H1 (cell line): ENCODE data around the gene BICRAL. TPM values are rescaled to one million over a fixed set of nuclear protein-coding genes. Genes with fewer than 3 reads are reported as not detected.
A peak's percentile ranks its signal among the peaks of the same experiment; 100 is the strongest.

Experiments
- CTCF ChIA-PET: fragments of 300-600 bp; sonication (Branson Sonifier 250); formaldehyde crosslinking; loops from one replicate; lab custom pipeline; 2021; ENCODE audit not compliant: partially characterized antibody; lab: Charles Lee
- POLR2A ChIA-PET: fragments of 300-600 bp; sonication (Branson Sonifier 250); formaldehyde crosslinking; loops from one replicate; lab custom pipeline; 2021; ENCODE audit warnings: inconsistent platforms; ENCODE audit not compliant: partially characterized antibody; lab: Charles Lee
- DNase-seq, 2 experiments: peaks; one replicate each; pipeline versions ENCODE4 v3.0.0 to v3.0.0-alpha.2; 2010 to 2022; ENCODE audit warnings: low spot score in 2 of 2, low read depth in 1 of 2, mixed read lengths in 1 of 2
- FAIRE-seq: peaks from 2 replicates; lab custom pipeline; 2011; peaks lifted over from hg19 to GRCh38; lab: Jason Lieb, UNC
- H2AFZ ChIP-seq: 2 replicates; pipeline ENCODE4 v1.8.1; 2012; ENCODE audit warnings: low read length, inconsistent platforms
- H2AK5ac ChIP-seq: 2 replicates; pipeline ENCODE4 v1.6.1; 2013; ENCODE audit warnings: low read depth, low read length
- H2BK120ac ChIP-seq: replicated peaks from 2 replicates; pipeline ENCODE3; 2013; ENCODE audit warnings: low read depth, low read length, inconsistent platforms
- H2BK12ac ChIP-seq: 2 replicates; pipeline ENCODE4 v1.6.1; 2013; ENCODE audit warnings: low read depth, low read length
- H2BK15ac ChIP-seq: 2 replicates; pipeline ENCODE4 v1.6.1; 2013; ENCODE audit warnings: low read length
- H2BK20ac ChIP-seq: 2 replicates; pipeline ENCODE4 v1.6.1; 2013; ENCODE audit warnings: low read length
- H2BK5ac ChIP-seq: 2 replicates; pipeline ENCODE4 v1.6.1; 2013; ENCODE audit warnings: low read depth, low read length
- H3K14ac ChIP-seq: 2 replicates; pipeline ENCODE4 v1.6.1; 2013; ENCODE audit warnings: inconsistent platforms; ENCODE audit not compliant: insufficient read length
- H3K18ac ChIP-seq: 2 replicates; pipeline ENCODE4 v1.6.1; 2013; ENCODE audit warnings: low read length; ENCODE audit errors: extremely low read depth
- H3K23ac ChIP-seq: 2 replicates; pipeline ENCODE4 v1.6.1; 2013; ENCODE audit warnings: inconsistent platforms; ENCODE audit not compliant: insufficient read length
- H3K23me2 ChIP-seq: 2 replicates; pipeline ENCODE4 v1.6.1; 2013; ENCODE audit warnings: low read depth, low read length
- H3K27ac ChIP-seq: 2 replicates; pipeline ENCODE4 v1.6.1; 2011; ENCODE audit warnings: low read depth, low read length, inconsistent platforms
- H3K27me3 ChIP-seq, 4 experiments: replicated peaks in 1 of 4; 1 replicate in 1 of 4; 2 replicates in 3 of 4; pipeline versions ENCODE4 v1.6.1 to v1.8.1; 2011 to 2013; ENCODE audit warnings: low read length in 3 of 4, mild to moderate bottlenecking in 3 of 4, inconsistent platforms in 2 of 4, mixed read lengths in 2 of 4, moderate library complexity in 1 of 4; ENCODE audit not compliant: control insufficient read depth in 3 of 4, insufficient read depth in 3 of 4; ENCODE audit errors: extremely low read depth in 1 of 4
- H3K36me3 ChIP-seq, 4 experiments: 2 replicates each; pipeline versions ENCODE4 v1.6.1 to v1.8.1; 2011 to 2013; ENCODE audit warnings: mild to moderate bottlenecking in 4 of 4, low read length in 3 of 4, moderate library complexity in 2 of 4, control low read depth in 1 of 4, inconsistent platforms in 1 of 4; ENCODE audit not compliant: insufficient read depth in 4 of 4, control insufficient read depth in 2 of 4
- H3K4ac ChIP-seq: replicated peaks from 2 replicates; pipeline ENCODE3; 2013; ENCODE audit warnings: low read length, low read depth, mixed read lengths, inconsistent platforms; ENCODE audit not compliant: insufficient read length
- H3K4me1 ChIP-seq, 4 experiments: replicated peaks in 1 of 4; 1 replicate in 1 of 4; 2 replicates in 3 of 4; pipeline versions ENCODE4 v1.6.1 to v1.8.1; 2011 to 2013; ENCODE audit warnings: low read length in 3 of 4, inconsistent platforms in 2 of 4, mixed read lengths in 1 of 4; ENCODE audit not compliant: insufficient read depth in 4 of 4, control insufficient read depth in 3 of 4
- H3K4me2 ChIP-seq, 2 experiments: 2 replicates each; pipeline versions ENCODE4 v1.6.1 to v1.8.1; 2011 to 2013; ENCODE audit warnings: low read depth in 2 of 2, low read length in 2 of 2, control low read depth in 1 of 2, inconsistent platforms in 1 of 2, mild to moderate bottlenecking in 1 of 2; ENCODE audit not compliant: insufficient read depth in 1 of 2
- H3K4me3 ChIP-seq, 4 experiments: fragments of 200-600, 300-600 bp in 1 of 4; sonication (generic), shearing (Covaris generic), sonication (Bioruptor Twin) in 1 of 4; 2 replicates each; pipeline versions ENCODE4 v1.5.1 to v1.8.1; 2011 to 2016; ENCODE audit warnings: low read length in 4 of 4, low read depth in 3 of 4, control low read depth in 2 of 4, inconsistent platforms in 2 of 4, mild to moderate bottlenecking in 2 of 4, mixed read lengths in 1 of 4, moderate library complexity in 1 of 4; ENCODE audit not compliant: insufficient read depth in 2 of 4; ENCODE audit errors: extremely low read depth in 1 of 4
- H3K56ac ChIP-seq: replicated peaks from 2 replicates; pipeline ENCODE3; 2013; ENCODE audit warnings: low read depth, mild to moderate bottlenecking, mixed read lengths, low read length, inconsistent platforms; ENCODE audit not compliant: insufficient read length
- H3K79me1 ChIP-seq: 2 replicates; pipeline ENCODE4 v1.6.1; 2013; ENCODE audit warnings: low read depth, low read length, control low read depth
- H3K79me2 ChIP-seq, 2 experiments: 2 replicates each; pipeline versions ENCODE4 v1.6.1 to v1.8.1; 2012 to 2013; ENCODE audit warnings: low read length in 2 of 2, mild to moderate bottlenecking in 2 of 2, inconsistent platforms in 1 of 2; ENCODE audit not compliant: insufficient read depth in 2 of 2, control insufficient read depth in 1 of 2
- H3K9ac ChIP-seq, 4 experiments: replicated peaks in 1 of 4; 1 replicate in 1 of 4; 2 replicates in 3 of 4; pipeline versions ENCODE4 v1.6.1 to v1.8.1; 2011 to 2013; ENCODE audit warnings: low read depth in 3 of 4, low read length in 3 of 4, control low read depth in 2 of 4, mild to moderate bottlenecking in 2 of 4, moderate library complexity in 2 of 4, inconsistent platforms in 1 of 4; ENCODE audit errors: extremely low read depth in 1 of 4
- H3K9me3 ChIP-seq, 2 experiments: 2 replicates each; pipeline versions ENCODE4 v1.6.1 to v1.8.1; 2012 to 2013; ENCODE audit warnings: mild to moderate bottlenecking in 2 of 2, moderate library complexity in 2 of 2, control low read depth in 1 of 2, inconsistent platforms in 1 of 2, low read depth in 1 of 2, low read length in 1 of 2, mixed read lengths in 1 of 2; ENCODE audit not compliant: insufficient read depth in 2 of 2
- H4K20me1 ChIP-seq, 2 experiments: replicated peaks in 1 of 2; 2 replicates each; pipeline versions ENCODE3 to v1.8.1; 2011 to 2013; ENCODE audit warnings: inconsistent platforms in 2 of 2, low read length in 2 of 2, mild to moderate bottlenecking in 1 of 2; ENCODE audit not compliant: insufficient read depth in 2 of 2, control insufficient read depth in 1 of 2
- H4K5ac ChIP-seq: 2 replicates; pipeline ENCODE4 v1.6.1; 2013; ENCODE audit warnings: low read length, low read depth, mixed read lengths, inconsistent platforms; ENCODE audit not compliant: insufficient read length
- H4K8ac ChIP-seq: 2 replicates; pipeline ENCODE4 v1.8.0; 2013; ENCODE audit warnings: mild to moderate bottlenecking, moderate library complexity, low read length, inconsistent platforms; ENCODE audit not compliant: insufficient read depth; ENCODE audit errors: extremely low read depth
- H4K91ac ChIP-seq: replicated peaks from 2 replicates; pipeline ENCODE3; 2013; ENCODE audit warnings: low read length, mixed read lengths, inconsistent platforms; ENCODE audit not compliant: insufficient read length
- BRCA1 ChIP-seq: IDR thresholded peaks from 2 replicates; pipeline ENCODE4 v1.6.1; 2012; ENCODE audit warnings: low read depth, low read length, improper control_type of control experiment
- CBX8 ChIP-seq: fragments of 300-800, 300-1000 bp; sonication (generic); IDR thresholded peaks from 2 replicates; pipeline ENCODE4 v1.7.1; 2016; ENCODE audit warnings: low read depth, low read length, borderline replicate concordance
- CTBP2 ChIP-seq: IDR thresholded peaks from 2 replicates; pipeline ENCODE4 v1.7.0; 2011; ENCODE audit warnings: borderline replicate concordance, mild to moderate bottlenecking, moderate library complexity, mixed read lengths, low read length; ENCODE audit not compliant: insufficient read depth, insufficient read length
- POLR2A ChIP-seq, 2 experiments: IDR thresholded peaks; 1 replicate in 1 of 2; 2 replicates in 1 of 2; pipeline ENCODE4 v1.6.1; 2011; ENCODE audit warnings: low read depth in 2 of 2, low read length in 2 of 2, mild to moderate bottlenecking in 2 of 2; ENCODE audit errors: control extremely low read depth in 1 of 2
- SAP30 ChIP-seq: fragments of 300-600 bp; sonication (generic); IDR thresholded peaks from 2 replicates; pipeline ENCODE4 v1.7.1; 2012; ENCODE audit warnings: low read length, moderate library complexity, mild to moderate bottlenecking, inconsistent platforms; ENCODE audit not compliant: insufficient read depth, insufficient replicate concordance
- SP4 ChIP-seq: IDR thresholded peaks from 2 replicates; pipeline ENCODE4 v1.6.1; 2012; ENCODE audit warnings: low read length, inconsistent platforms
- USF2 ChIP-seq: IDR thresholded peaks from 2 replicates; pipeline ENCODE4 v1.6.1; 2011; ENCODE audit warnings: low read length, improper control_type of control experiment
- YY1 ChIP-seq: IDR thresholded peaks from 2 replicates; pipeline ENCODE4 v1.6.1; 2011; ENCODE audit warnings: low read depth, mild to moderate bottlenecking, low read length
- WGBS, 2 experiments: shearing (Covaris generic) in 1 of 2; methylation state at CpG; one replicate each; pipeline versions ENCODE4 v1.1.6 to v1.1.7; 2013 to 2015; ENCODE audit warnings: low lambda C conversion rate in 2 of 2, mixed read lengths in 2 of 2, inconsistent platforms in 1 of 2, low coverage in 1 of 2, missing lambda C conversion rate in 1 of 2; ENCODE audit not compliant: insufficient replicate concordance in 2 of 2, insufficient coverage in 1 of 2, insufficient read length in 1 of 2; ENCODE audit errors: extremely low coverage in 1 of 2, missing lambda C conversion rate in 1 of 2; 5-methylcytosine and 5-hydroxymethylcytosine counted together
- polyA plus RNA-seq, 7 experiments: library from polyadenylated mRNA; depleted of rRNA in 3 of 7; stranded (reverse) in 5 of 7; unstranded in 2 of 7; fragments of >200 nt in 5 of 7; fragments of 200-250 nt in 2 of 7; gene quantifications; 1 replicate in 5 of 7; 2 replicates in 1 of 7; 4 replicates in 1 of 7; pipeline versions ENCODE4 v1.2.1 to v1.2.3, GENCODE V29; 2011 to 2013; ENCODE audit warnings: missing spikeins in 2 of 7, mixed read lengths in 2 of 7
- total RNA-seq: library from RNA; stranded (reverse); fragmentation: NEBNext Ultra II Directional; extraction: Animal tissue kit (Norgen Biotek cat#: 25700); gene quantifications from 2 replicates; pipeline ENCODE4 v1.2.1, GENCODE V29; 2021
- TF ChIP-seq, protein P1 (sequence below): IDR thresholded peaks from 2 replicates; pipeline ENCODE4 v1.6.1; 2011; ENCODE audit warnings: low read depth, mild to moderate bottlenecking, low read length; ENCODE audit not compliant: insufficient read depth

Gene BICRAL
- total and polyA plus RNA-seq, 2 of the 8 experiments (the other 6 are each of a cell fraction or from before 2014, with no cell fraction given), result 9.4 to 12.2 TPM

- Histone ChIP-seq H3K4me1 (peaks cover 0 to 5% (median 4%) of the 10 kb centered on the region in 4 experiments; a peak in 5 of 7 replicates), H4K20me1 (peaks cover 0 to 1% of the 10 kb centered on the region in 2 experiments), H3K9ac (peak overlapping the region; percentile 83 to 96 (median 93)), H3K79me2 (0 out of 4 replicates have a peak, but pooled peaks cover 0 to 3% of the 10 kb centered on the region in 2 experiments), H4K8ac (peak overlapping the region; percentile 94), H3K4me3 (peak overlapping the region; percentile 76 to 94 (median 84)), H4K91ac (peak overlapping the region; percentile 72), H3K14ac (no peak overlapping the region), H3K18ac (peak overlapping the region; percentile 96), H3K4ac (peak overlapping the region; percentile 81), H3K9me3 (no peaks in the 10 kb centered on the region), H2BK12ac (0 out of 2 replicates have a peak overlapping the region, but pooled peaks have one; percentile 29), H2BK120ac (no peak overlapping the region), H3K36me3 (peaks cover 4 to 18% (median 10%) of the 10 kb centered on the region in 4 experiments), H3K27me3 (no peaks in the 10 kb centered on the region), H3K56ac (peak overlapping the region; percentile 89), H3K27ac (peak overlapping the region; percentile 94), H3K23ac (no peak overlapping the region), H2BK5ac (peak overlapping the region; percentile 97), H3K4me2 (peak overlapping the region; percentile 74 to 97), H2BK15ac (no peak overlapping the region), H3K23me2 (peaks cover 4% of the 10 kb centered on the region; the same call in 1 of the 2 replicates), H2AFZ (peak overlapping the region; percentile 87), H4K5ac (peak overlapping the region; percentile 99), H2AK5ac (no peak overlapping the region), H3K79me1 (no peaks in the 10 kb centered on the region), H2BK20ac (no peak overlapping the region)
- WGBS, 2 experiments, result 4% methylated on average over 58 of the region's 63 CpGs; no CpG with 5 or more reads in 1 of the 2 experiments
- DNase-seq (peak; percentile 91), FAIRE-seq (no peak)
- ChIA-PET CTCF (interaction anchor here (0.6 to 1.0 kb wide), 5 partner anchors 8 to 787 kb away, joined by 3 read pairs; no protein-coding TSS in a partner anchor), POLR2A (interaction anchor here (0.7 to 7.0 kb wide), 27 partner anchors 9 to 449 kb away, joined by 3 to 130 read pairs (median 4); partner anchors contain the start of genes BICRAL, CNPY3, RPL7L1 and TBCC)
- no peak for TF ChIP-seq CBX8
- TF ChIP-seq, protein P1, sequence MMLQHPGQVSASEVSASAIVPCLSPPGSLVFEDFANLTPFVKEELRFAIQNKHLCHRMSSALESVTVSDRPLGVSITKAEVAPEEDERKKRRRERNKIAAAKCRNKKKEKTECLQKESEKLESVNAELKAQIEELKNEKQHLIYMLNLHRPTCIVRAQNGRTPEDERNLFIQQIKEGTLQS, result no peak
- no peak for TF ChIP-seq USF2
- TF ChIP-seq YY1, result peak; percentile 5; the same call in 1 of the 2 replicates
- 0 out of 2 replicates have a peak, but pooled peaks have one; percentile 65 for TF ChIP-seq SP4
- no peak for TF ChIP-seq BRCA1
- no peak for TF ChIP-seq CTBP2
- TF ChIP-seq POLR2A (IDR thresholded peaks at IDR 0.05; ENCODE audit: control extremely low read depth in 1 of 2, low read depth in 2 of 2, low read length in 2 of 2), result peak; percentile 89 to 98
- TF ChIP-seq SAP30, result peak; percentile 15
Measured at GRCh38 chr6:42890311-42891198, 108.7 kb downstream of the BICRAL start.
